HL-60 (cell line): ENCODE measurements around the gene MACIR.

ENCODE experiments used
- DNase-seq, 2 experiments: peaks; one replicate each; pipeline ENCODE4 v3.0.0-alpha.2; 2010 to 2020; ENCODE audit warnings: low read depth in 1 of 2, low spot score in 1 of 2
- H3K27ac ChIP-seq: fragments of 250-450 bp; sonication (Bioruptor Pico); replicated peaks from 2 replicates; pipeline ENCODE4 v1.5.1; 2020; ENCODE audit warnings: mild to moderate bottlenecking, moderate library complexity
- H3K27me3 ChIP-seq: fragments of 250-450 bp; sonication (Bioruptor Pico); 2 replicates; pipeline ENCODE4 v1.5.1; 2021; ENCODE audit warnings: mild to moderate bottlenecking, moderate library complexity; ENCODE audit not compliant: insufficient read depth, poor library complexity, severe bottlenecking
- H3K4me3 ChIP-seq: replicated peaks from 2 replicates; pipeline ENCODE4 v1.5.1; 2011; ENCODE audit warnings: mild to moderate bottlenecking, control low read depth, low read length; ENCODE audit not compliant: insufficient read depth
- CTCF ChIP-seq: IDR thresholded peaks from one replicate; pipeline ENCODE4 v1.5.1; 2011; ENCODE audit warnings: low read length, control low read depth, inconsistent platforms; ENCODE audit not compliant: insufficient read depth
- GABPA ChIP-seq: IDR thresholded peaks from 2 replicates; pipeline ENCODE4 v1.6.1; 2012; ENCODE audit warnings: low read depth
- POLR2AphosphoS5 ChIP-seq: IDR thresholded peaks from 2 replicates; pipeline ENCODE4 v1.6.1; 2012; ENCODE audit warnings: low read depth
- REST ChIP-seq: IDR thresholded peaks from 2 replicates; pipeline ENCODE4 v1.6.1; 2012; ENCODE audit warnings: low read depth; ENCODE audit not compliant: insufficient replicate concordance
- SPI1 ChIP-seq: IDR thresholded peaks from 2 replicates; pipeline ENCODE4 v1.6.1; 2012; ENCODE audit warnings: low read depth, mild to moderate bottlenecking, borderline replicate concordance

Gene MACIR

GRCh38 chr5:103290846-103291245 lies 32.3 kb downstream of the MACIR start:
- TF ChIP-seq SPI1 (no peak), CTCF (no peak), GABPA (no peak), REST (no peak), POLR2AphosphoS5 (no peak)
- Histone ChIP-seq H3K27me3 (no peaks in the 10 kb centered on the region), H3K4me3 (no peak overlapping the region), H3K27ac (no peak overlapping the region)
- DNase-seq: no peak

- Histone ChIP-seq H3K4me3 (no peak overlapping the region), H3K27ac (no peak overlapping the region), H3K27me3 (no peaks in the 10 kb centered on the region)
- TF ChIP-seq SPI1 (no peak), POLR2AphosphoS5 (no peak), CTCF (no peak), GABPA (no peak), REST (no peak)
- no peak for DNase-seq
Observed at GRCh38 chr5:103291606-103292005, 33.0 kb downstream of the MACIR start.

GRCh38 chr5:103293099-103293498 lies 34.5 kb downstream of the MACIR start:
- Histone ChIP-seq H3K27me3 (no peaks in the 10 kb centered on the region), H3K27ac (no peak overlapping the region), H3K4me3 (no peak overlapping the region)
- no peak for DNase-seq
- TF ChIP-seq CTCF: no peak
- TF ChIP-seq POLR2AphosphoS5: no peak
- no peak for TF ChIP-seq REST
- TF ChIP-seq SPI1: no peak
- no peak for TF ChIP-seq GABPA
